GM19043 (cell line): ENCODE data around the gene TMEM151B.

Experiments
- ATAC-seq: cut with Tn5 transposase; IDR thresholded peaks from one replicate; pipeline ENCODE4 v1.9.1; 2021; ENCODE audit warnings: low read depth; ENCODE audit not compliant: unreplicated experiment

TMEM151B gene

DNA sequence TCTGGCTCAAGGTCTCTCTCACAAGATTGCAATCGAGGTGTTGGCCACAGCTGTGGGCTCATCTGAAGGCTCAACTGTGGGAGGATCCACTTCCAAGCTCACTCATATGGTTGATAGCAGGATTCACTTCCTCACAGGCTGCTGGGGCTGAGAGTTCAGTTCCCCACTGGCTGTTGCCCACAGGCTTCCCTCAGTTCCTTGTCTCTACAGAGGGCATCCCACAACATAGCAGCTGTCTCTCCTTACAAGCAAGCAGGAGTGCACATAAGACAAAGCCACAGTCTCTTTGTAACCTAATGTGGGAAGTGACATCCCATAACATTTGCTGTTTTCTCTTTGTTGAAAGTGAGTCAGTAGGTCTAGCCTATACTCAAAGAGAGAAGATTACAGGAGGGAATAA lies 86.2 kb downstream of the TMEM151B start:
- no peak for ATAC-seq
